ENCODE measurements around the gene SERPINA6.
A peak's percentile ranks its signal among the peaks of the same experiment; 100 is the strongest.
"Not testable (repeated sequence)": the region's sequence is repeated elsewhere in the genome, so short reads cannot be mapped to it uniquely, and the experiment has no call there.

The SERPINA6 gene

DNA sequence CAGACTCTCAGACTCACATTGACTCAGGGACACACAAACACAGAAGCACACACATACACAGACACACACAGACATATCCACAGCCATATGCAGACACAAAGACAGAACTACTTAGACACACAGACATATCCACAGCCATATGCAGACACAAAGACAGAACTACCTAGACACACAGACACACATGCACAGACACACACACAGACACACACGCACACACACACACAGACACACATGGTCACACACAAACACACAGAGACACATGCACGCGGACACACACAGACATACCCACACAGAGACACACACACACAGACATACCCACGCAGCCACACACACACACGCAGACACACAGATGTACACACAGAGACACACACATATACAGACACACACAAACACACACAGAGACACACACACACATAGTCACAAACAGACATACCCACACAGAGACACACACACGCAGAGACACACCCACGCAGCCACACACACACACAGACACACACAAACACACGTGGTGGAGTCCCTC, 39.5 kb upstream of the SERPINA6 start:
- no peaks in the 10 kb centered on the region for H3K36me3 Mint-ChIP-seq (ENCODE audit: low read depth)
- H3K9me3 Mint-ChIP-seq, result no peaks in the 10 kb centered on the region
- H3K27ac Mint-ChIP-seq, result no peak overlapping the region
- DNase-seq (ENCODE audit: low spot score), result no peak
- H3K4me3 Mint-ChIP-seq, result no peak overlapping the region
- peaks cover 3% of the 10 kb centered on the region for H3K27me3 Mint-ChIP-seq (ENCODE audit: low read depth)
- no peaks in the 10 kb centered on the region for H3K4me1 Mint-ChIP-seq (ENCODE audit: low read depth)

DNA sequence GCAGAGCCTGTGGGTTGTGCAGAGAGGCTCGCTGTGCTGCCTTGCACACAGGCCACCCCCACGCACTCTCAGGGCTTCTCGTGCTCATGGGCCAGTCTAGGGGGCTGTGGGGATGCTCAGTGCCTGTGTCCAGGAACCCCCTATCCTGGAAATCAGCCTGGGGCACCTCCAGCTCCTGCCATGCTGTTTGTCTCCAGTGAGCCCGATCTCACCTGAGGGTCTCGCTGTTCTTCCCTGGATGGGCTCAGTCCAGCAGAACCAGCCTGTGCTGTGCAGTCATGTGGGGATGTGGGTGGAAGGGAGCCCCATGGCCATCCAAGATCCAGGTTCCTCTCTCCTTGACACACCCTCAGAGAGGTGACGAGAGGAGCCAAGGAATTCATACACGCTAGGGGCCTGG, 38.5 kb upstream of the SERPINA6 start:
- H3K36me3 Mint-ChIP-seq (ENCODE audit: low read depth), result no peaks in the 10 kb centered on the region
- H3K9me3 Mint-ChIP-seq, result no peaks in the 10 kb centered on the region
- H3K4me3 Mint-ChIP-seq, result no peak overlapping the region

DNA sequence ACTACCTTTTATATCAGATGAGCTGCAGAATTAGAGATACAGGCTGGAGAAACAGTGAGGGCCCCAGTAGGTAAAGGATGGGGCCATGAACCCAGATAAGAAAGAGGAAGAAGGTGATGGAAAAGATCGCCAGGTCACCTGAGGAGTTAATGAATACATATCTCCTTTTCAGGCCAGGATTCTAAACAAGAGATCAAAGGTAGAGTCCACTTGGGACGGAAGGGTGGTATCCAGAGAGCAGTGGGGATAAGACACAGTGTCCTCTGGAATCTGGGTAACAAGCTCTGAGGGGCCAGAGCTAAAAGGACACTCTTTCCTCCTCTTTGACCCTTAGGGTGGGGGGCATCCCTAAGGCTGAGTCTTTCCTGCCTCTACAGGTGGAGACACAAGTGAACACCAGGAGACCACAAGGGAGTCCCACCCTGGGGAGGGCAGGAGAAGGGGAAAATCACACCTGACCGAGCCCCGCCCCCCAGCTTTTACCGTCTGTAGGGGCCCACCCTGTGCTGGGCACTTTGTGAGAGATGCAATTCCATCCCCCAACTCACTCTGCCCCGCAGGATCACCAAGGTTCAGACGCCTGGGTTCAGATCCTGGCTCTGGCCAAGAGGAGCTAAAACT, 37.9 kb upstream of the SERPINA6 start:
- Mint-ChIP-seq H3K27ac (no peak overlapping the region), H3K9me3 (no peaks in the 10 kb centered on the region), H3K4me3 (no peak overlapping the region), H3K36me3 (ENCODE audit: low read depth) (no peaks in the 10 kb centered on the region), H3K27me3 (ENCODE audit: low read depth) (peaks cover 8% of the 10 kb centered on the region), H3K4me1 (ENCODE audit: low read depth) (no peaks in the 10 kb centered on the region)
- DNase-seq (ENCODE audit: low spot score), result no peak

More for the DNA sequence above, 38.5 kb upstream of the SERPINA6 start:
- DNase-seq (ENCODE audit: low spot score), result no peak
- Mint-ChIP-seq H3K27ac (no peak overlapping the region), H3K27me3 (ENCODE audit: low read depth) (peaks cover 4% of the 10 kb centered on the region), H3K4me1 (ENCODE audit: low read depth) (no peaks in the 10 kb centered on the region)

DNA sequence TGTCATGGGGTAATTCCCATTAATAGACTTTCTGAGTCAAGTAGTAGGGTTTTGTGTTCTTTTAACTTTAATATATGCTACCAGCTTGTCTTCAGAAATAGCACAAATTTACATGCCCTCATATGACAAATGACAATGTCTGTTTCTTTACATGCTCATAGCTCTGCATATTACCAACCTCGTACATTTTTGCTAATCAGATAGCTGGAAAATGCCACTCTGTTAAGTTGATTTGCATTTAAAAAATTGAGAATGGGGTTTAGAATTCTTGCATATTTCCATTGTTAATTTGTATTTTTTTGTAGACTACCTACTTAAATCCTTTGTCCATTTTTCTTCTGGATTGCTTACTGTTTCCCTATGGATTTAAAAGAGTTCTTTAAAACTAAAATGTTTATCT, 34.0 kb upstream of the SERPINA6 start:
- Mint-ChIP-seq H3K4me3 (no peak overlapping the region), H3K27me3 (ENCODE audit: low read depth) (peaks cover 9% of the 10 kb centered on the region), H3K9me3 (no peaks in the 10 kb centered on the region), H3K27ac (no peak overlapping the region), H3K4me1 (ENCODE audit: low read depth) (no peaks in the 10 kb centered on the region), H3K36me3 (ENCODE audit: low read depth) (no peaks in the 10 kb centered on the region)
- DNase-seq (ENCODE audit: low spot score), result no peak

DNA sequence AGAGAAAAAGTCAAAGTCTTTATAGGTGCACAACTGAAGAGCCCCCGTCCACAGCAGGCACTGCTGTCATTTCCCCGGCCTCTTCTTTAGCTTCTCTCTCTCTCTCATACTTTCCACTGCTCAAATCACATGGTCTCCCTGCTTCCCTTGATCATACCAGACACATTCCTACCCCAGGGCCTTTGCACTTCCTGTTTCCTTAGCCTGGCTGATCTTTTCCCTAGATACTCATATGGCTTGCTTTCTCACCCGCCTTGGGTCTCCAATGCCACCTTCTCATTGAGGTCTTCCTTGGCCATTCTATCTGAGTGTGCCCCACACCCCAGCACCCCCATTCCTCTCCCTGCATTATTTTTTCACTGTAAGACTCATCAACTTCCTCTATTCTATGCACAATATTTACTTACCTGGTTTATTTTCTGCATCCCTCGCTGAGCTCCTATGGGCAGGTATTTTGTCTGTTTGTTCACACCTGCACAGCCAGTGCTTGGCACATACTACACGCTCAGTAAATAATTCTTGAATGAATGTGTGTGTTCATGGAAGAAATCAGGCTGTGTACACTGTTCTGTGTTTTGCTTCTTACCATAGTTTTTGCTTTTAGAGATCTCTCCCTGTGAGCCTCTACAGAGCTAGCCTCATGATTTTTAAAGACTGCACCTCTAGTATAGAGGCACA, 33.4 kb upstream of the SERPINA6 start:
- H3K4me1 Mint-ChIP-seq (ENCODE audit: low read depth), result no peaks in the 10 kb centered on the region
- no peaks in the 10 kb centered on the region for H3K36me3 Mint-ChIP-seq (ENCODE audit: low read depth)
- H3K9me3 Mint-ChIP-seq, result no peaks in the 10 kb centered on the region
- H3K27me3 Mint-ChIP-seq (ENCODE audit: low read depth), result peaks cover 9% of the 10 kb centered on the region
- H3K27ac Mint-ChIP-seq, result no peak overlapping the region
- no peak overlapping the region for H3K4me3 Mint-ChIP-seq
- DNase-seq (ENCODE audit: low spot score), result no peak

DNA sequence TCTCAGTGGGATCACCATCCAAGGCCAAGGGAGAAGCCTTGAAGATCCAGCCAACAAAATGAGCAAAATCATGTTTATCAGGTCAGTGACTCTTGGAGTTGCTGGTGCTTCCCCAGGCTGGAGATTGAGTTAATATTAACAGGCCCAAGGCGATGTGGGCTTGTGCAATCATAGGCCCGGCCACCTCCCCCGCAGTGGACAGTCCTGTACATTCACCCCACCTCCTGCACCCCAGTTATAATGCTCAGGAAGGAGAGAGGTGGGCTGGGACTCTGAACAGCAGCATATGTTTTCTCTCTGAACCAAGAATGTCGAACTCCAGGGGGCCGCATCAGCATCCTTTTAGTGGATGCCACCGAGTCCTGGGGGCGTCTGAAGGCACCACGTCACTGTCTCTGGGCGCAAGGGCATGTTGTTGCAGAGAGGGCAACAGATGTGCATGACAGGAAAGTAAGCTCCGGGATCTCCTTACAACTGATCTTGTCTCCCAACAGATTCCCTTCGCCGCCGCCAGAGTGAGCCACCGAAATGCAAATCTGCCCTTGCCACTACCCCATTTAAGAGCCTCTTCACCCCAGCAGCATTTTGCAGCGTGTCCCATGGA, 32.2 kb upstream of the SERPINA6 start:
- peaks cover 9% of the 10 kb centered on the region for H3K27me3 Mint-ChIP-seq (ENCODE audit: low read depth)
- H3K9me3 Mint-ChIP-seq, result no peaks in the 10 kb centered on the region
- no peak overlapping the region for H3K4me3 Mint-ChIP-seq
- no peak for DNase-seq (ENCODE audit: low spot score)
- no peaks in the 10 kb centered on the region for H3K36me3 Mint-ChIP-seq (ENCODE audit: low read depth)
- H3K4me1 Mint-ChIP-seq (ENCODE audit: low read depth), result no peaks in the 10 kb centered on the region
- H3K27ac Mint-ChIP-seq, result no peak overlapping the region

DNA sequence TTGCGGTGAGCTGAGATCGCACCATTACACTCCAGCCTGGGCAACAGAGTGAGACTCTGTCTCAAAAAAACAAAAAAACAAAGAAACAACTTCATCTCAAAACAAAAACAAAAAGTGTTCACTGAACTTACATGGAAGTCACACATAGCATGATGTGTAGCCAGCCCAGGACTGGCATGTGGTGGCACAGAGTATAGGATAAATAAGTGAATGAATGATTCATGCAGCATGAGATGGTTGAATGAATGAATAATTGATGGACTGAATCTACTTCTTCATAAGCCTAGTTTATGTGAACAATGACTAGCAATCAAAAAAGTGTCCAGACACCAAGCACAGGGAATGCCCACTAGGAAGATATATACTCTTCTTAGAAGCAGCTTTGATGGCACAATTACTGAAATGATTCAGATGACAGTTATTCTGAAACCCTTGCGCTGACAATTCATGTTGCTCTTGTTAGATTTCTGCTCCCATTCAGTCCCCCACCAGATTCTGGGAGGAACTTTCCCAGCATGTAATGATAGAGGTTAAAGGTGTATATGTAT, 31.6 kb upstream of the SERPINA6 start:
- H3K27ac Mint-ChIP-seq, result no peak overlapping the region
- no peaks in the 10 kb centered on the region for H3K36me3 Mint-ChIP-seq (ENCODE audit: low read depth)
- no peaks in the 10 kb centered on the region for H3K4me1 Mint-ChIP-seq (ENCODE audit: low read depth)
- no peak for DNase-seq (ENCODE audit: low spot score)
- no peak overlapping the region for H3K4me3 Mint-ChIP-seq
- H3K27me3 Mint-ChIP-seq (ENCODE audit: low read depth), result peaks cover 9% of the 10 kb centered on the region
- H3K9me3 Mint-ChIP-seq, result no peaks in the 10 kb centered on the region

DNA sequence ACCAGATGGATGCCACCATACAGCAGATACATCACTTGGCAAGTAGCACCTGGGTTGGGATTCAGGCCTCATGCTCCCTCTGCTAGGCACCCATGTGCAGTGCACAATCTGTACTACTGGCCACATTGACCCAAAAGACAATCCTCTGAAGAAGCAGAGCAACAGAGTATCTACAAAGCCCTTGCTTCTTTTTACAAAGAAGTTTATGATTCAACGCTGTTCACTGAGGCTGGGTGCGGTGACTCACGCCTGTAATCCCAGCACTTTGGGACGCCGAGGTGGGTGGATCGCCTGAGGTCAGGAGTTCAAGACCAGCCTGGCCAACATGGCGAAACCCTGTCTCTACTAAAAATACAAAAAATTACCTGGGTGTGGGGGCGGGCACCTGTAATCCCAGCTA, 31.1 kb upstream of the SERPINA6 start:
- H3K36me3 Mint-ChIP-seq (ENCODE audit: low read depth); H3K4me3 Mint-ChIP-seq; H3K4me1 Mint-ChIP-seq (ENCODE audit: low read depth); H3K27ac Mint-ChIP-seq; H3K9me3 Mint-ChIP-seq; DNase-seq (ENCODE audit: low spot score); H3K27me3 Mint-ChIP-seq (ENCODE audit: low read depth): not testable (repeated sequence)

DNA sequence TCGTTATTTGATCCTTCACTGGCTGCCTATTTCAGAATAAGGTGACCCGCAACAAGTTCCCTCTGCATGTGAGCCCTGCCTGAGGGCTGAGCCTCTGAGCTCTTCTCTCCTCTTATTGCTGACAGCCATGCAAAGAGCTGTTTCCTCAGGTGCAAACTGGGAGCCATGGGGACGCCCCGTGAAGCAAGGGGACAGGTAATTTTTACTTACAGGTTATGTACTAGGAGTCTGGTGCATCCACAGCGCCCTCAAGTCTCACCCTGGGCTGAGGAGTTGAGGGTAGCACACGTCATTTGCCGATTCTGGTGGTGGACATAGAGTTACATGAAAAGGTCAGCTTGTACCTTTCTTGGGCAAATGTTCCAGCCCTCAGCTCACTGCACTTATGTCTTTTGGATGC, 26.1 kb upstream of the SERPINA6 start:
- DNase-seq (ENCODE audit: low spot score), result no peak
- H3K9me3 Mint-ChIP-seq, result peaks cover 6% of the 10 kb centered on the region
- no peak overlapping the region for H3K27ac Mint-ChIP-seq
- no peaks in the 10 kb centered on the region for H3K36me3 Mint-ChIP-seq (ENCODE audit: low read depth)
- H3K4me1 Mint-ChIP-seq (ENCODE audit: low read depth), result peaks cover 5% of the 10 kb centered on the region
- no peak overlapping the region for H3K4me3 Mint-ChIP-seq
- H3K27me3 Mint-ChIP-seq (ENCODE audit: low read depth), result no peaks in the 10 kb centered on the region

DNA sequence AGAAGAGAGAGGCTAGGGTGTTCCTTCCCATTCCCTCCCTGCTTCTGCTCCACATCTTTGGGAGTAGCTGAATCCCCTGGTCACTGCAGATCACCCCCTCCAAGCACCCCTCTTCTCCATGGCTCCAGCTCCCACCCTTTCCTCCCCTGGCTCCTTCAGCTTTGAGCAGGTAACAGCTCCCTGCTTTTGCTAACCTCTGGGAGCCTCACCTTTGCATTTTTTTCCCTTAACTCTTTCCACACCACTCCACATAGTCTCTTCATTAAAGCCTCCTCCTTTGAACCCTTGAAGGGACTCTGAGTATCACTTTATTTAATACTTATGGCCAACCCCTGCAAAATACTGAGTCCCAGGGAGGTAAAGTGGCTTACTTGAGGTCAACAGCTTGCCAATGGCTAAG, 25.7 kb upstream of the SERPINA6 start:
- H3K4me3 Mint-ChIP-seq, result no peak overlapping the region
- H3K27me3 Mint-ChIP-seq (ENCODE audit: low read depth), result no peaks in the 10 kb centered on the region
- H3K36me3 Mint-ChIP-seq (ENCODE audit: low read depth), result no peaks in the 10 kb centered on the region
- peaks cover 5% of the 10 kb centered on the region for H3K4me1 Mint-ChIP-seq (ENCODE audit: low read depth)
- peaks cover 6% of the 10 kb centered on the region for H3K9me3 Mint-ChIP-seq
- DNase-seq (ENCODE audit: low spot score), result no peak
- H3K27ac Mint-ChIP-seq, result no peak overlapping the region

DNA sequence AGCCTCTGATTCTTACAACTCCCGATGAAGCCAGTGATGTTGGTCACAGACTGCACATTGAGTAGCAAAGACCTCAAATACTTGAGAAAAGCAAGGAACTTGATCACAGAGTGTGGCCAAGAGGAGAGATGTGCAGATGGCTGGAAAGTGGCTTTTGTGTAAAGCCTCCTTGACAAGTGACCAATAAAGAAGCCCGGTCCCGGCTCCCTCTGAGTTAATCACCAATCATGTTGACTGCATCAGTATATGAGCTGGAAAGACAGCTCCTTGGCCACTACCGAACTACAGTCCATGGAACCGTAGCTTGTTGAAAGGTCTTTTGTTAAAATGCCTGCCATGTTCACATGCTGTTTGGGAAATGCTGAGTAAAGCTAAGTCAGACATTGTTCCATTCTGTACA, 23.7 kb upstream of the SERPINA6 start:
- H3K9me3 Mint-ChIP-seq, result peaks cover 6% of the 10 kb centered on the region
- H3K27ac Mint-ChIP-seq, result peak overlapping the region; percentile 36
- DNase-seq (ENCODE audit: low spot score), result no peak
- peaks cover 8% of the 10 kb centered on the region for H3K4me1 Mint-ChIP-seq (ENCODE audit: low read depth)
- H3K27me3 Mint-ChIP-seq (ENCODE audit: low read depth), result no peaks in the 10 kb centered on the region
- no peak overlapping the region for H3K4me3 Mint-ChIP-seq
- no peaks in the 10 kb centered on the region for H3K36me3 Mint-ChIP-seq (ENCODE audit: low read depth)

DNA sequence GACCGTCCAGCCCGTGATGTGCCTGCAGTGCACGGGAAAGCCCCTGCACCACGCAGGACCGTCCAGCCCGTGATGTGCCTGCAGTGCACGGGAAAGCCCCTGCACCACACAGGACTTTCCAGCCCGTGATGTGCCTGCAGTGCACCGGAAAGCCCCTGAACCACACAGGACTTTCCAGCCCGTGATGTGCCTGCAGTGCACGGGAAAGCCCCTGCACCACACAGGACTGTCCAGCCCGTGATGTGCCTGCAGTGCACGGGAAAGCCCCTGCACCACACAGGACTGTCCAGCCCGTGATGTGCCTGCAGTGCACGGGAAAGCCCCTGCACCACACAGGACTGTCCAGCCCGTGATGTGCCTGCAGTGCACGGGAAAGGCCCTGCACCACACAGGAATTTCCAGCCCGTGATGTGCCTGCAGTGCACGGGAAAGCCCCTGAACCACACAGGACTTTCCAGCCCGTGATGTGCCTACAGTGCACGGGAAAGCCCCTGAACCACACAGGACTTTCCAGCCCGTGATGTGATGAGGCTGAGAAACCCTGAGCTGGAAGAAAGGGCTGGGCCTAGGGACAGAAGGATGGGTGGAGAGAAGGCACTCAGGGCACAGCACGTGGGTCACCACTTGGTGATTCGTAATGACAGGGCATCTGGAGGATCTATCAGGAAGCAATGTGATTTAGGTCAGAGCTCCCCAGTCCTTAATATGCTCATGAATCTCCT, 23.1 kb upstream of the SERPINA6 start:
- not testable (repeated sequence) for H3K36me3 Mint-ChIP-seq (ENCODE audit: low read depth); H3K4me3 Mint-ChIP-seq; H3K9me3 Mint-ChIP-seq; H3K27me3 Mint-ChIP-seq (ENCODE audit: low read depth)
- H3K4me1 Mint-ChIP-seq (ENCODE audit: low read depth), result peaks cover 12% of the 10 kb centered on the region
- peak overlapping the region; percentile 36 for H3K27ac Mint-ChIP-seq
- peak; percentile 75 for DNase-seq (ENCODE audit: low spot score)

DNA sequence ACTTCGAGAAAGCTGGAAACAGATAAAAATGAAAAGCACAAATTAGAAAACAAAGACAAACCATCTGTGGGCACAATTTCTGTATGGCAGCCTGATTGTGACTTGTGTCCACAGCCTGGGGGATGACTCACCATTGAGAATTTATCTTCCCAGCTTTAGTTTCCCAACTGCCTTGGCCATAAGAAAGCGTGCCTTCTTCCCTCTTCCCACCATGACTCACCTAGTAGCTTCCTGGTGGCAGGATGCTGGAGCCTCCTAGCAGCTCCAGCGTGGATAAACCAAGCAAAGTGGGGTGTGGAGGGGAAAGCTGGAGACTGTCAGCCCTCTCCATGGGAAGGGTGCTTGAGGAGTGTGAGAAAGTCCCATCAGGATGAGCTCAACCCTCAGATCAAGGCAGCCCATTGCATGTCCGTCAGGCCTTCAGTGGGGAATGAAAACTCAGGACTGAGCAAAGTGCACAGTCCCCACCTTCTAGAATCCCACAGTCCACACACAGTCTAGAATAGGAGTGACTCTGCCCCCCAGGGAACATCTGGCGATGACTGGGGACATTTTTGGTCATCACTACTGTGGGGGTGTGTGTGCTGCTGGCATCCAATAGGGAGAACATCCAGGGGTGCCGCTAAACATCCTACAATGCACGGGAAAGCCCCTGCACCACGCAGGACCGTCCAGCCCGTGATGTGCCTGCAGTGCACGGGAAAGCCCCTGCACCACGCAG, 22.4 kb upstream of the SERPINA6 start:
- DNase-seq (ENCODE audit: low spot score), result no peak
- Mint-ChIP-seq H3K36me3 (ENCODE audit: low read depth) (no peaks in the 10 kb centered on the region), H3K4me1 (ENCODE audit: low read depth) (peaks cover 12% of the 10 kb centered on the region), H3K4me3 (no peak overlapping the region), H3K27ac (no peak overlapping the region), H3K9me3 (peaks cover 9% of the 10 kb centered on the region), H3K27me3 (ENCODE audit: low read depth) (no peaks in the 10 kb centered on the region)
